ENCODE data around the gene CYP4F2. TPM values are rescaled to one million over a fixed set of nuclear protein-coding genes. Genes with fewer than 3 reads are reported as not detected.

Gene CYP4F2, protein sequence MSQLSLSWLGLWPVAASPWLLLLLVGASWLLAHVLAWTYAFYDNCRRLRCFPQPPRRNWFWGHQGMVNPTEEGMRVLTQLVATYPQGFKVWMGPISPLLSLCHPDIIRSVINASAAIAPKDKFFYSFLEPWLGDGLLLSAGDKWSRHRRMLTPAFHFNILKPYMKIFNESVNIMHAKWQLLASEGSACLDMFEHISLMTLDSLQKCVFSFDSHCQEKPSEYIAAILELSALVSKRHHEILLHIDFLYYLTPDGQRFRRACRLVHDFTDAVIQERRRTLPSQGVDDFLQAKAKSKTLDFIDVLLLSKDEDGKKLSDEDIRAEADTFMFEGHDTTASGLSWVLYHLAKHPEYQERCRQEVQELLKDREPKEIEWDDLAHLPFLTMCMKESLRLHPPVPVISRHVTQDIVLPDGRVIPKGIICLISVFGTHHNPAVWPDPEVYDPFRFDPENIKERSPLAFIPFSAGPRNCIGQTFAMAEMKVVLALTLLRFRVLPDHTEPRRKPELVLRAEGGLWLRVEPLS
- total RNA-seq: 83.0 TPM

DNA sequence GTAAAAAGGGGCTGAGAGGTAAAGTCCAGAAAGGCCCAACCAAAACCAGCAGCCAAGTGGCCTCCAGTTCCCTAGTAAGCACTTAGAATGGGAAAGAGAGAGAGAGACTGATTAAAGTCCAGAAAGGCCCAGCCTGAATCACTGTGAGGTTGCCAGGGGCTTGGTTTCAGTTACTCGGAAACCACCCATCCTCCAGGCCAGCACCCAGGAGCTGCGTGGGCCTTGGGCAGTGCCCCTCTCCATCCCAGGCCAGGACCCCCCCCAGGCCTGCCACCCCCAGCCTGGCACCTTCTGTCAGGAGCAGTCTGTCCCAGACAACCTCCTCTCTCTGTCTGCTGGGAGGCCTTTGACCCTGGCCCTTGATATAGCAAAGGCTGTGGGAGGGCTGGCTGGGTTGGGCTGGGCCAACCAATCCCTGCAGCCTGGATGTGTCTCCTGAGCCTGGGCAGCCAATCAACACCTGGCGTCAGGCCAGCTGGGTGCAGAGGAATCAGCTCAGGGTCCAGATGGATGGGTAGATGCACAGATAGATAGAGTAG is at the start of gene CYP4F2:
TSS of gene CYP4F2 (minus strand) at position 337 of the 539 bp plus-strand sequence. CDS start 463 bp downstream, outside the sequence.
- no peaks in the 10 kb centered on the region for H3K36me3 ChIP-seq
- H3K9me3 ChIP-seq: no peaks in the 10 kb centered on the region
- TF ChIP-seq CTCF (IDR thresholded peaks at IDR 0.05): no peak
- intact Hi-C loops (cut with DNase I): no loop called here
- no peak within 1 kb of the TSS for H3K27ac ChIP-seq
- DNase-seq (ENCODE audit: low spot score in 2 of 2): no peak
- H3K27me3 ChIP-seq: no peaks in the 10 kb centered on the region
- no peaks in the 10 kb centered on the region for H3K4me1 ChIP-seq
- no peak within 1 kb of the TSS for H3K4me3 ChIP-seq

- Histone ChIP-seq H3K36me3 (no peaks in the 10 kb centered on the region), H3K27me3 (no peaks in the 10 kb centered on the region), H3K9me3 (peaks cover 0 to 22% of the 10 kb centered on the region in 2 donors), H3K27ac (no peak overlapping the region), H3K4me1 (no peaks in the 10 kb centered on the region), H3K4me3 (no peak overlapping the region)
- no peak for DNase-seq (ENCODE audit: low spot score in 2 of 2)
- no peak for TF ChIP-seq CTCF (IDR thresholded peaks at IDR 0.05)
- intact Hi-C loops (cut with DNase I): no loop called here
These were observed 47.4 kb upstream of the CYP4F2 start for GRCh38 chr19:15945301-15945700.

GRCh38 chr19:15944401-15944800 is 46.5 kb upstream of the CYP4F2 start:
- Histone ChIP-seq H3K9me3 (peaks cover 0 to 19% of the 10 kb centered on the region in 2 donors), H3K36me3 (no peaks in the 10 kb centered on the region), H3K27me3 (no peaks in the 10 kb centered on the region), H3K27ac (no peak overlapping the region), H3K4me1 (no peaks in the 10 kb centered on the region), H3K4me3 (no peak overlapping the region)
- no peak for TF ChIP-seq CTCF (IDR thresholded peaks at IDR 0.05)
- intact Hi-C loops (cut with DNase I): no loop called here
- no peak for DNase-seq (ENCODE audit: low spot score in 2 of 2)

- no peaks in the 10 kb centered on the region for H3K27me3 ChIP-seq
These were observed 39.9 kb upstream of the CYP4F2 start for GRCh38 chr19:15937771-15938170.

DNA sequence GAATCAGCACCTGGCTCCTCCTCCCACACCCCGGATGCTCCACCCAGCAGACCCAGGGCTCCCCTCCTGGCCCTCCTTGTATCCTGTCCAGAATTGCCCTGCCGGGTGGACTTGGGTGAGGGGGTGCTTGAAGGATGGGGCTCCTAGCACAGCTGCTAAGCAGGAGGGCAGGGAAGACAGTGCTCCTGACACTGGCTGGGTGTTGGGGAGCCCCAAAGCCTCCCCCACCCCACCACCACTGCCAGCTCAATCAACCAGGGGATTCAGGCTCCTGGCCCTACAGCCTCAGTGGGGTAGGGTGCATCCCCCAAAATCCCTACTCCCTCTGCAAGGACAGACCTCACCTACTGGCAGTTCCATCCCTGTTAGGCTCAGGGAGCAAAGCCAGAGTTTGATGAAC is 39.1 kb upstream of the CYP4F2 start:
- no peak for DNase-seq (ENCODE audit: low spot score in 2 of 2)
- H3K9me3 ChIP-seq: no peaks in the 10 kb centered on the region
- no peak overlapping the region for H3K4me3 ChIP-seq
- intact Hi-C loops (cut with DNase I): loop anchor here (5.0 kb wide), 1 partner anchor 60 kb away; no protein-coding TSS in a partner anchor
- no peak overlapping the region for H3K27ac ChIP-seq
- TF ChIP-seq CTCF (IDR thresholded peaks at IDR 0.05): no peak
- no peaks in the 10 kb centered on the region for H3K27me3 ChIP-seq
- H3K4me1 ChIP-seq: peaks cover 0 to 5% of the 10 kb centered on the region in 2 donors
- H3K36me3 ChIP-seq: no peaks in the 10 kb centered on the region

More at GRCh38 chr19:15937771-15938170, 39.9 kb upstream of the CYP4F2 start:
- no peak overlapping the region for H3K27ac ChIP-seq
- TF ChIP-seq CTCF (IDR thresholded peaks at IDR 0.05): no peak
- H3K36me3 ChIP-seq: no peaks in the 10 kb centered on the region
- peaks cover 0 to 5% of the 10 kb centered on the region in 2 donors for H3K4me1 ChIP-seq
- H3K9me3 ChIP-seq: no peaks in the 10 kb centered on the region
- intact Hi-C loops (cut with DNase I): loop anchor here (5.0 kb wide), 1 partner anchor 60 kb away; no protein-coding TSS in a partner anchor
- H3K4me3 ChIP-seq: no peak overlapping the region
- no peak for DNase-seq (ENCODE audit: low spot score in 2 of 2)

Data from ascending aorta (tissue), 2 donors.